GM12878 (cell line): ENCODE data around the gene DIAPH1. TPM values are rescaled to one million over a fixed set of nuclear protein-coding genes. Genes with fewer than 3 reads are reported as not detected.
A peak's percentile ranks its signal among the peaks of the same experiment; 100 is the strongest.

ENCODE experiments used
- ASH2L ChIP-seq: fragments of 300-600, 200-600 bp; sonication (generic); IDR thresholded peaks from 2 replicates; pipeline ENCODE4 v1.6.1; 2017; ENCODE audit warnings: low read depth, mild to moderate bottlenecking, borderline replicate concordance
- BACH1 ChIP-seq: fragments of 450-650 bp; IDR thresholded peaks from 2 replicates; pipeline ENCODE4 v1.6.1; 2017; ENCODE audit warnings: mild to moderate bottlenecking, borderline replicate concordance
- BCL3 ChIP-seq: IDR thresholded peaks from 2 replicates; pipeline ENCODE4 v1.6.1; 2011; ENCODE audit warnings: borderline replicate concordance, low read depth, mild to moderate bottlenecking, moderate library complexity, low read length; ENCODE audit not compliant: insufficient read depth, poor library complexity, severe bottlenecking
- BHLHE40 ChIP-seq, 2 experiments: fragments of 450-650 bp in 1 of 2; IDR thresholded peaks; 2 replicates each; pipeline ENCODE4 v1.6.1; 2011 to 2017; ENCODE audit warnings: low read depth in 2 of 2, borderline replicate concordance in 1 of 2, improper control_type of control experiment in 1 of 2, low read length in 1 of 2, mild to moderate bottlenecking in 1 of 2
- BRCA1 ChIP-seq: IDR thresholded peaks from 2 replicates; pipeline ENCODE4 v1.6.1; 2011; ENCODE audit warnings: low read depth, low read length, improper control_type of control experiment
- CBX3 ChIP-seq: fragments of 200-600 bp; sonication (generic); IDR thresholded peaks from 2 replicates; pipeline ENCODE4 v1.6.1; 2016; ENCODE audit warnings: low read depth, borderline replicate concordance
- CREM ChIP-seq: IDR thresholded peaks from 2 replicates; pipeline ENCODE4 v1.6.1; 2014; ENCODE audit warnings: antibody characterized with exemption, low read depth
- E2F4 ChIP-seq: IDR thresholded peaks from 2 replicates; pipeline ENCODE4 v1.6.1; 2012; ENCODE audit warnings: low read depth, low read length, improper control_type of control experiment
- GABPA ChIP-seq: IDR thresholded peaks from 2 replicates; pipeline ENCODE4 v1.6.1; 2014; ENCODE audit warnings: antibody characterized with exemption, low read depth, mild to moderate bottlenecking, inconsistent platforms
- KAT2A ChIP-seq: conservative IDR thresholded peaks from 2 replicates; pipeline ENCODE4 v1.6.1; 2011; ENCODE audit warnings: low read depth, low read length; ENCODE audit not compliant: control insufficient read depth
- MTA3 ChIP-seq: IDR thresholded peaks from 2 replicates; pipeline ENCODE4 v1.6.1; 2012; ENCODE audit warnings: low read length, inconsistent platforms, borderline replicate concordance
- NBN ChIP-seq: fragments of 450-650 bp; IDR thresholded peaks from 2 replicates; pipeline ENCODE4 v1.6.1; 2016
- NR2F1 ChIP-seq: fragments of 450-650 bp; conservative IDR thresholded peaks from 2 replicates; pipeline ENCODE4 v1.6.1; 2017; ENCODE audit warnings: mild to moderate bottlenecking
- PRDM15 ChIP-seq: fragments of 450-650 bp; formaldehyde crosslinking; IDR thresholded peaks from 2 replicates; pipeline ENCODE4 v1.4.0; 2020; ENCODE audit warnings: mild to moderate bottlenecking, moderate library complexity
- RB1 ChIP-seq: fragments of 450-650 bp; formaldehyde crosslinking; IDR thresholded peaks from 2 replicates; pipeline ENCODE4 v1.6.1; 2017; ENCODE audit warnings: mild to moderate bottlenecking, borderline replicate concordance
- SIX5 ChIP-seq: IDR thresholded peaks from 2 replicates; pipeline ENCODE4 v1.6.1; 2011; ENCODE audit warnings: mild to moderate bottlenecking, low read depth, low read length, moderate library complexity; ENCODE audit not compliant: severe bottlenecking
- SMAD5 ChIP-seq: IDR thresholded peaks from 2 replicates; pipeline ENCODE4 v1.6.1; 2016; ENCODE audit warnings: antibody characterized with exemption, low read depth
- SREBF1 ChIP-seq: IDR thresholded peaks from 2 replicates; pipeline ENCODE4 v1.6.1; 2012; ENCODE audit warnings: mild to moderate bottlenecking, low read length
- SREBF2 ChIP-seq: IDR thresholded peaks from 2 replicates; pipeline ENCODE4 v1.6.1; 2012; ENCODE audit warnings: mild to moderate bottlenecking, low read length
- ZBTB11 ChIP-seq: fragments of 450-650 bp; formaldehyde crosslinking; IDR thresholded peaks from 2 replicates; pipeline ENCODE4 v1.5.0; 2022; ENCODE audit warnings: mild to moderate bottlenecking, missing genetic modification characterization
- ZNF217 ChIP-seq: fragments of 450-650 bp; IDR thresholded peaks from 2 replicates; pipeline ENCODE4 v1.6.1; 2017; ENCODE audit warnings: antibody characterized with exemption, mild to moderate bottlenecking
- ZSCAN29 ChIP-seq: fragments of 450-650 bp; IDR thresholded peaks from 2 replicates; pipeline ENCODE4 v1.6.1; 2017; ENCODE audit warnings: mild to moderate bottlenecking, moderate library complexity
- polyA plus RNA-seq, 11 experiments: library from polyadenylated mRNA; depleted of rRNA in 4 of 11; unstranded in 6 of 11; stranded (reverse) in 5 of 11; fragments of >200 nt; fragmentation: Nextera tagmentation in 4 of 11; fragmentation: Illumina TruSeq in 1 of 11; extraction: Ambion mirVana in 4 of 11; extraction: Trizol in 1 of 11; gene quantifications; 1 replicate in 1 of 11; 2 replicates in 10 of 11; pipeline versions ENCODE4 v1.2.1 to v1.2.3, GENCODE V29; 2011 to 2016; ENCODE audit warnings: inconsistent platforms in 2 of 11, missing spikeins in 2 of 11, low read depth in 1 of 11
- total RNA-seq, 4 experiments: library from RNA; depleted of rRNA in 3 of 4; stranded (reverse); fragments of >200 nt in 3 of 4; fragmentation: Illumina TruSeq in 1 of 4; extraction: Trizol in 1 of 4; gene quantifications; 2 replicates each; pipeline versions ENCODE4 v1.2.1 to v1.2.3, GENCODE V29; 2013 to 2021

Gene DIAPH1
- total and polyA plus RNA-seq, 10 of the 15 experiments (the other 5 are each of a cell fraction or from before 2014, with no cell fraction given): 37.8 to 168 (median 59.0) TPM

GRCh38 chr5:141510850-141511601, 107.8 kb downstream of the DIAPH1 start (continued):
- TF ChIP-seq BCL3 (peak; percentile 49), SMAD5 (no peak), ASH2L (no peak), ZSCAN29 (no peak), BACH1 (no peak), MTA3 (no peak), RB1 (no peak), ZBTB11 (CRISPR knock-in tag) (no peak), SIX5 (no peak), NR2F1 (peak; percentile 73; the same call in 1 of the 2 replicates), E2F4 (no peak), CBX3 (no peak), GABPA (no peak), PRDM15 (CRISPR knock-in tag) (no peak), BRCA1 (no peak), SREBF2 (no peak), KAT2A (no peak), ZNF217 (no peak), CREM (no peak; the same call in 1 of the 2 replicates), SREBF1 (no peak), BHLHE40 (IDR thresholded peaks at IDR 0.05; ENCODE audit: borderline replicate concordance in 1 of 2, low read depth in 2 of 2, low read length in 1 of 2) (peak; percentile 22 to 68; a peak in 2 of 4 replicates), NBN (no peak)
